A673 (cell line): ENCODE data around the gene YTHDF1. TPM values are rescaled to one million over a fixed set of nuclear protein-coding genes. Genes with fewer than 3 reads are reported as not detected.

ENCODE experiments used
- BruUV-seq: library from RNA; stranded (reverse); fragments of 400-500 nt; replicated peaks from 2 replicates; lab custom pipeline; 2021; lab: Mats Ljungman, UMichigan
- CTCF ChIA-PET: fragments of 300-600 bp; sonication (Branson Sonifier 250); formaldehyde crosslinking; loops from one replicate; lab custom pipeline; 2022; ENCODE audit warnings: antibody characterized with exemption; lab: Charles Lee
- POLR2A ChIA-PET: fragments of 300-600 bp; sonication (Branson Sonifier 250); formaldehyde crosslinking; loops from one replicate; lab custom pipeline; 2022; ENCODE audit warnings: antibody characterized with exemption; ENCODE audit not compliant: low non-redundant PET; lab: Charles Lee
- DNase-seq: peaks from one replicate; pipeline ENCODE4 v3.0.0-alpha.2; 2015; ENCODE audit warnings: low spot score
- H3K27ac ChIP-seq: fragments of 200-600 bp; sonication (generic); 2 replicates; pipeline ENCODE4 v1.5.1; 2016; ENCODE audit warnings: mixed run types, low read depth, mild to moderate bottlenecking, mixed read lengths, antibody characterized with exemption, low read length; ENCODE audit not compliant: poor library complexity, severe bottlenecking
- H3K27me3 ChIP-seq: fragments of 200-600 bp; sonication (generic); replicated peaks from 2 replicates; pipeline ENCODE4 v1.6.1; 2017; ENCODE audit warnings: mixed run types, low read depth, mild to moderate bottlenecking, mixed read lengths, antibody characterized with exemption, low read length; ENCODE audit not compliant: insufficient read depth, poor library complexity
- H3K36me3 ChIP-seq: fragments of 200-600 bp; sonication (generic); 2 replicates; pipeline ENCODE4 v1.6.1; 2016; ENCODE audit warnings: mixed run types, mild to moderate bottlenecking, mixed read lengths, antibody characterized with exemption, low read length; ENCODE audit not compliant: insufficient read depth, poor library complexity, severe bottlenecking
- H3K4me1 ChIP-seq: fragments of 200-600 bp; sonication (generic); 2 replicates; pipeline ENCODE4 v1.6.1; 2017; ENCODE audit warnings: mixed run types, mild to moderate bottlenecking, mixed read lengths, antibody characterized with exemption, low read length; ENCODE audit not compliant: insufficient read depth, poor library complexity, severe bottlenecking
- H3K4me3 ChIP-seq: fragments of 200-600 bp; sonication (generic); 2 replicates; pipeline ENCODE4 v1.5.1; 2016; ENCODE audit warnings: low read depth, mixed run types, mild to moderate bottlenecking, mixed read lengths, low read length; ENCODE audit not compliant: poor library complexity, severe bottlenecking
- H3K9me3 ChIP-seq: fragments of 200-600 bp; sonication (generic); 2 replicates; pipeline ENCODE4 v1.6.1; 2016; ENCODE audit warnings: mixed run types, low read depth, mild to moderate bottlenecking, mixed read lengths, antibody characterized with exemption, low read length; ENCODE audit not compliant: poor library complexity, severe bottlenecking
- EZH2 ChIP-seq: fragments of 200-600 bp; sonication (generic); IDR thresholded peaks from 2 replicates; pipeline ENCODE4 v1.6.1; 2017; ENCODE audit warnings: borderline replicate concordance, low read depth, mild to moderate bottlenecking, mixed read lengths, antibody characterized with exemption, low read length; ENCODE audit not compliant: poor library complexity, severe bottlenecking
- intact Hi-C: fragments of 100-400 bp; cut with micrococcal nuclease; formaldehyde crosslinking; loops from one replicate; pipeline ENCODE4 v1.10.0; 2022; ENCODE audit not compliant: unreplicated experiment
- total RNA-seq: library from RNA; stranded (reverse); gene quantifications from 2 replicates; pipeline ENCODE4 v1.2.3, GENCODE V29; 2021
- TF ChIP-seq, protein P1 (sequence below): fragments of 300-800, 200-600 bp; sonication (generic); conservative IDR thresholded peaks from 2 replicates; pipeline ENCODE4 v1.5.1; 2017; ENCODE audit warnings: low read depth, mild to moderate bottlenecking, antibody characterized with exemption, low read length, moderate library complexity, mixed read lengths

Gene YTHDF1
- total RNA-seq, 1 experiment from 2014 or later: 52.4 TPM

DNA sequence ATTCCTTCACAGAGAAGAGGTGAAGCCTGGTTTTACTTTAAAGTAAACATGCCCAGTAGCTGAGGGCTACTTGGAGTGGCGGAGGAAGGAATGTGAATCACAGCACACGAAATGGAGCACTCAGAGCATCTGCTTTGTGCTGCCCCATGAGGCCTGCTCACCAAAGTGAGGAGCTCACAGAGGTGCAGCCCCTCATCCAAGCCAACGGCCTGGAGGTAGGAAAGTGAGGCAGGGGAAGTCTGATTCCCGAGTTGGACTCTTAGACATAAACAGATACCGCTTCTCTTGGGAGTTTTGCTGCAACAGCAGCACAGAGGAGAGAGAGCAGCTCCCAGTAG lies 3.6 kb downstream of the YTHDF1 start:
- intact Hi-C loops: no loop called here
- Histone ChIP-seq H3K9me3 (no peaks in the 10 kb centered on the region), H3K4me1 (no peaks in the 10 kb centered on the region), H3K27me3 (no peaks in the 10 kb centered on the region), H3K36me3 (peaks cover 64% of the 10 kb centered on the region), H3K27ac (no peak overlapping the region), H3K4me3 (no peak overlapping the region)
- BruUV-seq: no TSS peak
- CTCF ChIA-PET: no interaction called here
- POLR2A ChIA-PET: no interaction called here
- TF ChIP-seq, protein P1, sequence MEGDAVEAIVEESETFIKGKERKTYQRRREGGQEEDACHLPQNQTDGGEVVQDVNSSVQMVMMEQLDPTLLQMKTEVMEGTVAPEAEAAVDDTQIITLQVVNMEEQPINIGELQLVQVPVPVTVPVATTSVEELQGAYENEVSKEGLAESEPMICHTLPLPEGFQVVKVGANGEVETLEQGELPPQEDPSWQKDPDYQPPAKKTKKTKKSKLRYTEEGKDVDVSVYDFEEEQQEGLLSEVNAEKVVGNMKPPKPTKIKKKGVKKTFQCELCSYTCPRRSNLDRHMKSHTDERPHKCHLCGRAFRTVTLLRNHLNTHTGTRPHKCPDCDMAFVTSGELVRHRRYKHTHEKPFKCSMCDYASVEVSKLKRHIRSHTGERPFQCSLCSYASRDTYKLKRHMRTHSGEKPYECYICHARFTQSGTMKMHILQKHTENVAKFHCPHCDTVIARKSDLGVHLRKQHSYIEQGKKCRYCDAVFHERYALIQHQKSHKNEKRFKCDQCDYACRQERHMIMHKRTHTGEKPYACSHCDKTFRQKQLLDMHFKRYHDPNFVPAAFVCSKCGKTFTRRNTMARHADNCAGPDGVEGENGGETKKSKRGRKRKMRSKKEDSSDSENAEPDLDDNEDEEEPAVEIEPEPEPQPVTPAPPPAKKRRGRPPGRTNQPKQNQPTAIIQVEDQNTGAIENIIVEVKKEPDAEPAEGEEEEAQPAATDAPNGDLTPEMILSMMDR: no peak
- no peak for TF ChIP-seq EZH2
- DNase-seq: no peak

DNA sequence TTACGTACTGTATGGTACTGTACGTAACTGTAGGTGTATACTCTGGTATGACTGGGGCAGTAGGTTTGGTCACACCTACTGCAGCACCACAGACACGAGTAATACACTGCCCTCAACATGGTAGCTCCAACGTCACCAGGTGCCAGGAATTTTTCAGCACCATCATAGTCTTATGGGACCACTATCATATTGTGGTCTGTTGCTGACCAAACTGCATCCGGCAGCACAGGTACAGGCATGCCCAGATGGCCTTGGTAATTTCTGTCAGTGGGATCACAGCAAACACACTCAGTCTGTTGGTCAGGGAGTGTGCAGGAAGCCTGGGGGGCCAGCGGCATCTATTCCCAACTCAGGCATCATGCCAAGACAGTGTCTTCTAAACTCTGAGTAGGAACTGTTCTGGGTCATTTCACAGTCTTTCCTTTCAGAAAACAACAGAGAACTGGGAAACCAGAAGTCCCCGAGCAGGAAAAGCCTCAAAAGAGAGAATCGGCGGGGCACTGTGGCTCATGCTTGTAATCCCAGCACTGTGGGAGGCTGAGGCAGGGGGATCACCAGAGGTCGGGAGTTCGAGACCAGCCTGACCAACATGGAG lies 5.8 kb downstream of the YTHDF1 start:
- H3K4me1 ChIP-seq: no peaks in the 10 kb centered on the region
- POLR2A ChIA-PET: no interaction called here

GRCh38 chr20:63208346-63208909 lies 7.5 kb downstream of the YTHDF1 start:
- ChIA-PET CTCF (no interaction called here), POLR2A (no interaction called here)
- no peak for TF ChIP-seq EZH2
- TF ChIP-seq, protein P1: no peak
- no TSS peak for BruUV-seq
- Histone ChIP-seq H3K4me3 (no peak overlapping the region), H3K27me3 (no peaks in the 10 kb centered on the region), H3K36me3 (peaks cover 72% of the 10 kb centered on the region), H3K27ac (no peak overlapping the region), H3K4me1 (no peaks in the 10 kb centered on the region), H3K9me3 (no peaks in the 10 kb centered on the region)
- no peak for DNase-seq
- intact Hi-C loops: no loop called here

More for the DNA sequence above, 5.8 kb downstream of the YTHDF1 start:
- H3K27ac ChIP-seq: no peak overlapping the region
- H3K36me3 ChIP-seq: peaks cover 74% of the 10 kb centered on the region
- intact Hi-C loops: no loop called here
- no peaks in the 10 kb centered on the region for H3K27me3 ChIP-seq
- H3K4me3 ChIP-seq: no peak overlapping the region
- CTCF ChIA-PET: no interaction called here
- BruUV-seq: no TSS peak
- no peak for DNase-seq
- no peaks in the 10 kb centered on the region for H3K9me3 ChIP-seq
- TF ChIP-seq EZH2: no peak
- TF ChIP-seq, protein P1: no peak
